SK-N-MC (cell line): ENCODE data around the gene OPCML.

ENCODE experiments used
- DNase-seq: peaks from one replicate; pipeline ENCODE4 v3.0.0-alpha.2; 2011; ENCODE audit warnings: low read depth, low spot score
- H3K27ac ChIP-seq: fragments of 200-600 bp; sonication (generic); 2 replicates; pipeline ENCODE4 v1.5.1; 2016; ENCODE audit warnings: mixed run types
- H3K36me3 ChIP-seq: fragments of 200-600 bp; sonication (generic); 2 replicates; pipeline ENCODE4 v1.6.1; 2017; ENCODE audit warnings: antibody characterized with exemption, low read length, mixed read lengths; ENCODE audit not compliant: insufficient read depth
- H3K4me3 ChIP-seq: fragments of 200-600 bp; sonication (generic); 2 replicates; pipeline ENCODE4 v1.5.1; 2016
- H3K9ac ChIP-seq: fragments of 200-600 bp; sonication (generic); 2 replicates; pipeline ENCODE4 v1.8.0; 2017; ENCODE audit warnings: mixed run types, mixed read lengths; ENCODE audit not compliant: insufficient read length
- H3K9me3 ChIP-seq: fragments of 200-600 bp; sonication (generic); 2 replicates; pipeline ENCODE4 v1.6.1; 2017; ENCODE audit warnings: low read depth, mild to moderate bottlenecking, antibody characterized with exemption, low read length, moderate library complexity, mixed read lengths
- EZH2 ChIP-seq: fragments of 200-600 bp; sonication (generic); IDR thresholded peaks from one replicate; pipeline ENCODE4 v1.6.1; 2017; ENCODE audit warnings: antibody characterized with exemption
- FOXP2 ChIP-seq: optimal IDR thresholded peaks from 2 replicates; pipeline ENCODE3; 2011; ENCODE audit warnings: mild to moderate bottlenecking, moderate library complexity; ENCODE audit not compliant: insufficient read depth; ENCODE audit errors: extremely low read length, control extremely low read depth
- POLR2AphosphoS5 ChIP-seq: IDR thresholded peaks from 2 replicates; pipeline ENCODE4 v1.6.1; 2012; ENCODE audit warnings: mild to moderate bottlenecking, low read depth, low read length, borderline replicate concordance

The OPCML gene

GRCh38 chr11:133081020-133081419 is 451.3 kb downstream of the OPCML start:
- Histone ChIP-seq H3K4me3 (no peak overlapping the region), H3K9me3 (no peaks in the 10 kb centered on the region), H3K27ac (no peak overlapping the region), H3K9ac (no peak overlapping the region), H3K36me3 (no peaks in the 10 kb centered on the region)
- TF ChIP-seq POLR2AphosphoS5 (no peak), EZH2 (no peak), FOXP2 (no peak)
- no peak for DNase-seq

- Histone ChIP-seq H3K36me3 (no peaks in the 10 kb centered on the region), H3K9me3 (no peaks in the 10 kb centered on the region), H3K27ac (no peak overlapping the region), H3K9ac (no peak overlapping the region), H3K4me3 (peak overlapping the region; percentile 51)
- DNase-seq, result no peak
- TF ChIP-seq FOXP2 (no peak), EZH2 (no peak), POLR2AphosphoS5 (no peak)
These were observed 453.5 kb downstream of the OPCML start for GRCh38 chr11:133078591-133079404.

GRCh38 chr11:133078012-133078411 is 454.3 kb downstream of the OPCML start:
- H3K9ac ChIP-seq, result no peak overlapping the region
- H3K36me3 ChIP-seq, result no peaks in the 10 kb centered on the region
- no peak overlapping the region for H3K27ac ChIP-seq
- no peak for DNase-seq
- no peak overlapping the region for H3K4me3 ChIP-seq
- TF ChIP-seq EZH2 (no peak), FOXP2 (no peak), POLR2AphosphoS5 (no peak)
- no peaks in the 10 kb centered on the region for H3K9me3 ChIP-seq

GRCh38 chr11:133075351-133075750 is 456.9 kb downstream of the OPCML start:
- Histone ChIP-seq H3K9me3 (no peaks in the 10 kb centered on the region), H3K4me3 (no peak overlapping the region), H3K27ac (no peak overlapping the region), H3K9ac (no peak overlapping the region), H3K36me3 (no peaks in the 10 kb centered on the region)
- TF ChIP-seq FOXP2, result no peak
- TF ChIP-seq POLR2AphosphoS5, result no peak
- TF ChIP-seq EZH2, result no peak
- no peak for DNase-seq

GRCh38 chr11:133072858-133073582 is 459.3 kb downstream of the OPCML start:
- no peaks in the 10 kb centered on the region for H3K36me3 ChIP-seq
- DNase-seq, result no peak
- TF ChIP-seq EZH2 (no peak), POLR2AphosphoS5 (no peak), FOXP2 (no peak)
- H3K27ac ChIP-seq, result no peak overlapping the region
- no peak overlapping the region for H3K9ac ChIP-seq
- no peak overlapping the region for H3K4me3 ChIP-seq
- no peaks in the 10 kb centered on the region for H3K9me3 ChIP-seq

GRCh38 chr11:133072378-133072777 is 459.9 kb downstream of the OPCML start:
- Histone ChIP-seq H3K27ac (no peak overlapping the region), H3K9me3 (no peaks in the 10 kb centered on the region), H3K9ac (no peak overlapping the region), H3K4me3 (no peak overlapping the region), H3K36me3 (no peaks in the 10 kb centered on the region)
- TF ChIP-seq POLR2AphosphoS5 (no peak), EZH2 (no peak), FOXP2 (no peak)
- no peak for DNase-seq

GRCh38 chr11:133070791-133071190 is 461.5 kb downstream of the OPCML start:
- DNase-seq, result no peak
- TF ChIP-seq EZH2, result no peak
- no peak for TF ChIP-seq POLR2AphosphoS5
- TF ChIP-seq FOXP2, result no peak
- H3K9me3 ChIP-seq, result no peaks in the 10 kb centered on the region
- no peak overlapping the region for H3K27ac ChIP-seq
- H3K9ac ChIP-seq, result no peak overlapping the region
- no peaks in the 10 kb centered on the region for H3K36me3 ChIP-seq
- no peak overlapping the region for H3K4me3 ChIP-seq

GRCh38 chr11:133070021-133070713 is 462.1 kb downstream of the OPCML start:
- TF ChIP-seq FOXP2 (no peak), EZH2 (no peak), POLR2AphosphoS5 (no peak)
- Histone ChIP-seq H3K4me3 (no peak overlapping the region), H3K27ac (no peak overlapping the region), H3K9me3 (no peaks in the 10 kb centered on the region), H3K36me3 (no peaks in the 10 kb centered on the region), H3K9ac (no peak overlapping the region)
- no peak for DNase-seq

GRCh38 chr11:133065847-133066485 is 466.3 kb downstream of the OPCML start:
- no peak for TF ChIP-seq FOXP2
- no peak for TF ChIP-seq POLR2AphosphoS5
- no peak for TF ChIP-seq EZH2
- H3K4me3 ChIP-seq, result no peak overlapping the region
- no peaks in the 10 kb centered on the region for H3K9me3 ChIP-seq
- DNase-seq, result no peak
- H3K9ac ChIP-seq, result no peak overlapping the region
- no peak overlapping the region for H3K27ac ChIP-seq
- no peaks in the 10 kb centered on the region for H3K36me3 ChIP-seq
